ENCODE measurements around the gene GNG12. TPM values are rescaled to one million over a fixed set of nuclear protein-coding genes. Genes with fewer than 3 reads are reported as not detected.

GNG12 gene
- total RNA-seq, 2 experiments from 2014 or later, result not detected

- no peaks in the 10 kb centered on the region for H3K4me1 ChIP-seq (ENCODE audit: insufficient read depth, low read length)
- H3K36me3 ChIP-seq (ENCODE audit: insufficient read depth, low read length), result no peaks in the 10 kb centered on the region
- H3K27ac ChIP-seq (ENCODE audit: low read depth in 1 of 2, low read length in 2 of 2), result no peak overlapping the region
- H3K4me3 Mint-ChIP-seq, result no peak overlapping the region
- H3K27me3 Mint-ChIP-seq, result peaks cover 14% of the 10 kb centered on the region
- ATAC-seq (ENCODE audit: poor library complexity) (no peak), DNase-seq (no peak)
- no peaks in the 10 kb centered on the region for H3K9me3 ChIP-seq (ENCODE audit: control insufficient read depth in 1 of 2, insufficient read depth in 1 of 2, low read length in 2 of 2)
- TF ChIP-seq CTCF (IDR thresholded peaks at IDR 0.05), result no peak
- H3K27me3 ChIP-seq (ENCODE audit: control insufficient read depth in 1 of 2, insufficient read depth in 2 of 2, low read length in 2 of 2), result no peaks in the 10 kb centered on the region
- H3K4me1 Mint-ChIP-seq (ENCODE audit: low read depth), result no peaks in the 10 kb centered on the region
- no peak overlapping the region for H3K4me3 ChIP-seq (ENCODE audit: low read length)
- H3K9me3 Mint-ChIP-seq, result no peaks in the 10 kb centered on the region
- CTCF ChIA-PET, result no interaction called here
- no peaks in the 10 kb centered on the region for H3K36me3 Mint-ChIP-seq (ENCODE audit: low read depth)
- no peak overlapping the region for H3K27ac Mint-ChIP-seq
- POLR2A ChIA-PET, result no interaction called here
- intact Hi-C loops (cut with DNase I, micrococcal nuclease), result no loop called here
Observed at GRCh38 chr1:67817319-67817718, 15.9 kb downstream of the GNG12 start.

- ATAC-seq (ENCODE audit: poor library complexity) (no peak), DNase-seq (no peak)
- peaks cover 14% of the 10 kb centered on the region for H3K27me3 Mint-ChIP-seq
- Histone ChIP-seq H3K27me3 (ENCODE audit: control insufficient read depth in 1 of 2, insufficient read depth in 2 of 2, low read length in 2 of 2) (no peaks in the 10 kb centered on the region), H3K4me3 (ENCODE audit: low read length) (no peak overlapping the region), H3K27ac (ENCODE audit: low read depth in 1 of 2, low read length in 2 of 2) (no peak overlapping the region), H3K36me3 (ENCODE audit: insufficient read depth, low read length) (no peaks in the 10 kb centered on the region), H3K4me1 (ENCODE audit: insufficient read depth, low read length) (no peaks in the 10 kb centered on the region), H3K9me3 (ENCODE audit: control insufficient read depth in 1 of 2, insufficient read depth in 1 of 2, low read length in 2 of 2) (no peaks in the 10 kb centered on the region)
- no peak for TF ChIP-seq CTCF (IDR thresholded peaks at IDR 0.05)
- CTCF ChIA-PET, result no interaction called here
- H3K27ac Mint-ChIP-seq, result no peak overlapping the region
- H3K36me3 Mint-ChIP-seq (ENCODE audit: low read depth), result no peaks in the 10 kb centered on the region
- intact Hi-C loops (cut with DNase I, micrococcal nuclease), result no loop called here
- no peaks in the 10 kb centered on the region for H3K4me1 Mint-ChIP-seq (ENCODE audit: low read depth)
- no peak overlapping the region for H3K4me3 Mint-ChIP-seq
- no peaks in the 10 kb centered on the region for H3K9me3 Mint-ChIP-seq
- POLR2A ChIA-PET, result no interaction called here
Observed at GRCh38 chr1:67816506-67816905, 16.8 kb downstream of the GNG12 start.

GRCh38 chr1:67816095-67816475 lies 17.2 kb downstream of the GNG12 start:
- no peak for DNase-seq
- no peak overlapping the region for H3K4me3 ChIP-seq (ENCODE audit: low read length)
- H3K27me3 ChIP-seq (ENCODE audit: control insufficient read depth in 1 of 2, insufficient read depth in 2 of 2, low read length in 2 of 2), result no peaks in the 10 kb centered on the region
- H3K9me3 Mint-ChIP-seq, result no peaks in the 10 kb centered on the region
- no peak for ATAC-seq (ENCODE audit: poor library complexity)
- ChIA-PET CTCF (no interaction called here), POLR2A (no interaction called here)
- H3K36me3 Mint-ChIP-seq (ENCODE audit: low read depth), result no peaks in the 10 kb centered on the region
- H3K27ac Mint-ChIP-seq, result no peak overlapping the region
- H3K9me3 ChIP-seq (ENCODE audit: control insufficient read depth in 1 of 2, insufficient read depth in 1 of 2, low read length in 2 of 2), result no peaks in the 10 kb centered on the region
- no peak for TF ChIP-seq CTCF (IDR thresholded peaks at IDR 0.05)
- no peak overlapping the region for H3K27ac ChIP-seq (ENCODE audit: low read depth in 1 of 2, low read length in 2 of 2)
- no peaks in the 10 kb centered on the region for H3K4me1 ChIP-seq (ENCODE audit: insufficient read depth, low read length)
- H3K27me3 Mint-ChIP-seq, result peaks cover 14% of the 10 kb centered on the region
- no peaks in the 10 kb centered on the region for H3K36me3 ChIP-seq (ENCODE audit: insufficient read depth, low read length)
- intact Hi-C loops (cut with DNase I, micrococcal nuclease), result no loop called here
- H3K4me3 Mint-ChIP-seq, result no peak overlapping the region
- no peaks in the 10 kb centered on the region for H3K4me1 Mint-ChIP-seq (ENCODE audit: low read depth)

Data from CD4-positive, alpha-beta T cell (primary cell).